HL-60/S4 treated with retinoic acid at 250 ng/mL for 4 days and 3 days (cell line): ENCODE results near the gene COMMD4.

Source experiments
- in situ Hi-C: fragments of 300-500 bp; cut with MboI; formaldehyde crosslinking; loops from 2 replicates; pipeline ENCODE4 v1.7.0; 2022; ENCODE audit warnings: low sequenced_read_pairs

COMMD4 gene

DNA sequence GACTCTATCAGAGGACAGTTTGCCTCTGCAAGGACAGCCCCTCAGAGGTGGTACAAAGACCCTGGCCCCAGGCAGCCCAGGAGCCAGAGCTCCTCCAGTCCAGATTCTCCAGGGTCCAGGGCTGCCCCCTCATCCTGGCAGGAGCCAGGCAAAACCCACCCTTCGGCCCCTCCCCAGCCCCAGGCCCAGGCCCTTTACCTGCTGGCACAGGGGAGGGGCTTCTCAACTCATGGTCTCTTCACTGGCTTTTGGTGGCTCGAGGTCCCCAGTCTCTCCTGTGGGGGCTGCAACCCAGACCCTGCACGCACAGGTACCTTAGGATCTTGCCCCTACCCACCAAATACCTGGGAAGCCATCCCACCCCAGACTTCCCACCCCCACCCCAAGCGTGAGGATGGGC is 19.5 kb downstream of the COMMD4 start:
- in situ Hi-C loops, result no loop called here

DNA sequence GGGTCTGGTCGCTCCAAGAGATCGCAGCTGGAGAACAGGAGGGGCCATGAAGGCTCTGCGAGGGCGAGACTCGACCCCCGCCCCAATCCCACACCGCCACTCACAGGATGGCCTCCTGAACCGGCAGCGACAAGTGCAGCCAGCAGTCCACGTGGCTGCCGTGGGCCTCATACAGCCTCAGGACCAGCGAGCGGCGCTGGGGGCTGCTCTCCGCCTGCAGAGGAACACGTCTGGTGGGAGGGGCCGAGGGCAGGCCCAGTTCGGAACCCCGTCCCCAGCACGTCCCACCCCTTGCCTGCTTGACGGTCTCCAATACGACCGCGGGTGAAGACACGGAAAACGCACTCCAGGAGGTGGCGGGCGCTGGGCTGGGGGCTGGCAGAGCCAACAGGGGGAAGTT is 20.1 kb downstream of the COMMD4 start:
- in situ Hi-C loops, result no loop called here

DNA sequence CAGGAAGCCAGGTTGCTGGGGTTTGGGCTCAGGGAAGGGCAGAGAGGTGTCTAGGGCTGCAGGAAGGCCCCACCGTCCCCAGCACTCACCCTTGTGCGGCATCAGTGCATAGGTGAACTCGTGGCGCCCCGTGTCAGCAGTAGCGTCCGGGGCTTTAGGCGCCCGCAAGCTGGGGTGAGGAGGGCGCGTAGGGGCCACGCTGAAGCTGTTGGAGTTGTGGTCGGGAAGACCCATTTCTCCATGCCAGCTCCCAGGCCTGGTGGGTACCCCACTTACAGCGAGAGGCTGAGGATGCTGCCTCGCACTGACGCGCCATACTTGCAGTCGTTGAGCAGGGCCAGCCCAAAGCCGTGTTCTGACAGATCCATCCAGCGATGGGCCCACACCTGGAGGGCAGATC is 20.7 kb downstream of the COMMD4 start:
- in situ Hi-C loops, result no loop called here

DNA sequence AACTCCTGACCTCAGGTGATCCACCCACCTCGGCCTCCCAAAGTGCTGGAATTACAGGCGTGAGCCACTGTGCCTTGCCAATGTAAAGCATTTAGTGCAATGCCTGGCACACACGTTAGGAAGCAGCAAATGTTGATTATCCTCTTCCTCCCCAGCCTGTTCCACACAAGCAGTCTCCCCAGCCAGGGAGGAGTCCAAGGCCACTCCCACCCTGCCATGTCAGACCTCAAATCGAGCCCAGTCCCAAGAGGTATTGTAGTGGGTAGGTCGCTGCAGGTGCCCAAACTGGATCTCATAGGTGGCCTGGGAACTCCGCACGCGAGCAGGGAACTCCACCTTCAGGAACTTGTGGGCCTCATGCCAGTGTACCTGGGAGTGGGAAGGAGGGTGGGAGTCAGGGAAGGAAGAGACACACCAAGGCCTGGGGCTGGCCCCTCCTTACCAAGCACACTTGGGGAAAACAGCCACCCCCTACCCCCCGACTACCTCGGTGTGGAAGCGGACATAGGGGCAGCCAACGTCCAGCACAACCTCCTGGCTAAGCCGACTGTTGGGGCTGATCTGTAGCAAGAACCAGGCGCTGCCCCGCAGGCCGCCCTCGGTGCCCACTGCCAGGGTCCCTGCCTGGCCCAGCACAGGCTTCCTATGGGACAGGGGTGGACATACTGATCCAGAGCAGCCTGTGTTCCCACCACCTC is 22.3 kb downstream of the COMMD4 start:
- in situ Hi-C loops, result no loop called here

DNA sequence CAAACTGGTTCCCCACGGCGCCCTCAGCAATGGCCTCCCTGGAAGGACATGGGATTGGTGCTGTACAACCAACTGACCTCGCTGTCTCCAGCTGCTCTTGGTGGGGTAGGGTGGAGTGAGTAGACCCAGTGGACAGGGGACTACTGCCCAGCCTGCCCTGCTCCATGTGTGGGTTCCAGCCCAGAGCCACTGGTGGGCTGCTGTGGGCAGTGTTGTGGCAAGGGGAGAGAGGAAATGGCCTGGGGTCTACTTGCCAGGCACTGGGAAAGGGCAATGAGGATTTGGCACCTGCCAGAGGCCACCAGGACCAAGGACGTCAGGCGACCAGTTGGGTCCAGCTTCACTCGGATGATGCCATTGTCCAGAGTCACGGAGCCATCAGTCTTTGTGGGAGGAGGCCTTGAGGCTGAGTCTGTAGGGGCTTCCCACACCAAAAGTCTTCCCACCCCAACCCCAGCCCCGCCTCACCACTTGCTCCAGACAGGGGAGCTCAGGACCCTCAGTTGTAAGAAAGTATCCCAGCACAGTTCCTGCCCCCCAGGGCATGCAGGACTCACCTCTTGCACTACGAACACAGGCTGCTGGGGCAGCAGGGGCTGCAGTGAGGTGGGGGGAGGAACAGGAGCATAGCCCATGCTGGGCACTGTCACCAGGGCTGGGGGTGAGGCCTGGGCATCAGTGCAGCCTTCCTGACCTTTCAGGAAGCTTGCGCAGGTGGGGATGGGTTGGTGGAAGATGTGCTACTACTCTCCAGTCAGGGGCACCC is 23.1 kb downstream of the COMMD4 start:
- in situ Hi-C loops, result no loop called here

DNA sequence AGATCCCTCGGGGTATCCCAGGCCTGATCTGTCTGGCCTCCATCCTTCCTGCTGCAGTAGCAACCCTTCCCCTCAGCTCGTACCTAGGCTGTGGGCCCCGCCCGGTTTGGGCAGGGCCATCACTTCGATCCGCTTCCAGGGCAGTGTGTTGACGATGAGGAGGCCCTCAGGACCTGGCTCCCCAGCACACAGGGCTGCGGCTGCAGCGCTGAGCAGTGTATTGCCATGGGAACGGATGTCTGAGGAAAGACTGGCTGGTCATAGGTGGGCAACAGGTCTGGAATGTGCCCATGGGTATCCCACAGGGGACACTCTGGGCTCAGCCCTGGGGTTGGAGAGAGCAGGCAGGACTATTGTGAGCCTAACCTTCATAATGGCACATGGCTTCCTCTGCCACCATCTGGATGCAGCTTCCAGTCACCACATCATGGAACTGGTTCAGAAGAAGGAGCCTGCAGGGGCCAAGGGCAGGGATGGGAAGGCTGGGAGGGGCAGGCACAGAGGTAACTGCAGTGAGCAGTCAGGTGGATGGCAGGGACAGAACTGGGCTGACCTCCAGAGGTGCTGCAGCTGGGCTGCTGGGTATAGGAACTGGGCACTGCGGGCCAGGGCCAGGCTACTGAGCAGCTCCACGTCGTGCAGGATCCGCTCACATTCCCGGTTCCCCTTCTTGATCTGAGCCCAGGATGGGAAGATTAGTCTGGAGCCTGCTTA is 23.8 kb downstream of the COMMD4 start:
- in situ Hi-C loops, result no loop called here

- in situ Hi-C loops, result no loop called here
These were observed 24.5 kb downstream of the COMMD4 start for GRCh38 chr15:75360391-75360790.

DNA sequence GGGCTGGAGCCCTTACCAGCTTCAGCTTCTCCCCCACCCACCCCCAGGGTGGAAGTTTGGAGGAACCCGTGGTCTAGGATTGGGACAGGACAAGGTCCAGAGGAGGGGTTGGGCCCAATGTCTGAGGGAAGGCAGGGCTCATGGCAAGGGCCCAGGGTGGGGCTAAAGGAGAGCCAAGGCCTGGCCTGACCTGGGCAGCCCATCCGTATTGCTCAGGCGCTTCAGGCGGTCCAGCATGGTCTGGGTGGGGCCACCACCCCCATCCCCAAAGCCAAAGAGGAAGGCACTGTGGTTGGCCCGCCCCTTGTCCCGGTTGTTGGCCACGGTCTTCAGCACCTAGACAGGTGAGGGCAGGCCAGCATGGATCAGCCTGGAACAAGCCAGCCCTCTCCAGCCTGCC is 25.0 kb downstream of the COMMD4 start:
- in situ Hi-C loops, result no loop called here

DNA sequence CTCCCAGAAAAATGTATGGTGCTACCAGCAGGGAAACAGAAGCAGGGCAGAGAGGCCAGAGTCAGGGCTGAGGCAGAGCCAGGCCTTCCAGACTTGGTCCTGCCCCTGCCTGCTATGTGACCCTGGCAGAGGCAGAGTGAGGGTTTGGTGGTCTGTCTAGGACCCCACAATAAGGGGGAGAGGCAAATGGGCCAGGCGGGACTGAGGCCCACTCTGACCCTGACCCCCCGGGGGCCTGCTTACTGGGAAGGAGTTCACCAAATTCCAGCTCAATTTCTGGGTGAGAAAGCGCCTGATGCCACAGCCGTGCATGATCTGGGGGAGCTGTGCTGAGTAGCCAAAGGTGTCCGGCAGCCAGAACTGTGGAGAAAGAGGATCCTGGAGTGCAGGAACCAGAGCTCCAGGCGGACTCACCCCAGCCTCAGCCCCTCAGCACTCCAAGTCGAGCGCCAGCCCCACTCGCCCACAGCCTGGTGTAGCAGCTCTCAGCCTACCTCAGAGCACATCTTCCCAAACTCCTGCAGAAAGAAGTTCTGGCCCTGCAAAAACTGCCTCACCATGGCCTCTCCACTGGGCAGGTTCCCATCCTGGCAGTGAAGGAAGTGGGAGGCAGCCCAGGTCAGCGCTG is 25.6 kb downstream of the COMMD4 start:
- in situ Hi-C loops, result no loop called here

- in situ Hi-C loops, result no loop called here
These were observed 26.3 kb downstream of the COMMD4 start for GRCh38 chr15:75361989-75362641.

GRCh38 chr15:75362642-75363249 is 26.9 kb downstream of the COMMD4 start:
- in situ Hi-C loops, result no loop called here

DNA sequence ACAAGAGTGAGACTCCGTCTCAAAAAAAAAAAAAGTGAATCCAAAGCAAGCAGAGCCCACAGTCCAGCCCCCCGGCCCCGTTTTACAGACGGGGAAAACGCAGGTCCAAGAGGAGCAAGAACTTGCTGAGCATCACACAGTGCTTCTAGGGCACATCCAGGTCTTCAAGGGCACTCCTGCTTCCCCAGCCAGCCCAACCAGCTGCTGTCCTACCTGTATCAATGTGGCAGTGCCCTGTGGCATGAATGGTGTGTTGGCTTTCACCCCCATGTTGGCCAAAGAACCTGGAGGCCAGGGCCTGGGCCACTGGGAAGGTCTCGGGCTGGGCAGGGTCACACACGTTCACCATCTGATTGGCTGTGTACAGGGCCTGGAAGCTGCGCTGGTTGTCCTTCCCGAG is 27.9 kb downstream of the COMMD4 start:
- in situ Hi-C loops, result no loop called here

DNA sequence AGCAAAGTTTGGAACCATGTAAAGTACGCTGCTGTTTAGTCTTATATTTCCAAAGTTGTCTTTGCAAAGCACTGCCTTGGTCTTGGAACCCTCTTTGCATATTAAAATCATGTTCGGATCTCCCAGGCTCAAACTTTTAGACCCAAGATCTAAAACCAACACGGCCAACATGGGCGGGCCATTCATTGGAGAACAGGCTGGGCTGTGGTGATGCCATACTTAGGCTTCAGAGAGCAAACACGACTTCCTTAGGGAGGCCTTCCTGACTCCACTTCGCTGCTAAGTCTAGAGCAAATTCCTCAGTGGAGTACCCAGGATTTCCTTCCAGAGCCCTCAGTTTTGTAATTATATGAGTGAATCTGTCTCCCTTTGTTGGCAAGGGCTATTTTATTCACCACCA is 29.0 kb downstream of the COMMD4 start:
- in situ Hi-C loops, result no loop called here

GRCh38 chr15:75366163-75366562 is 30.3 kb downstream of the COMMD4 start:
- in situ Hi-C loops, result no loop called here

- in situ Hi-C loops, result no loop called here
These were observed 31.1 kb downstream of the COMMD4 start for GRCh38 chr15:75367006-75367405.

DNA sequence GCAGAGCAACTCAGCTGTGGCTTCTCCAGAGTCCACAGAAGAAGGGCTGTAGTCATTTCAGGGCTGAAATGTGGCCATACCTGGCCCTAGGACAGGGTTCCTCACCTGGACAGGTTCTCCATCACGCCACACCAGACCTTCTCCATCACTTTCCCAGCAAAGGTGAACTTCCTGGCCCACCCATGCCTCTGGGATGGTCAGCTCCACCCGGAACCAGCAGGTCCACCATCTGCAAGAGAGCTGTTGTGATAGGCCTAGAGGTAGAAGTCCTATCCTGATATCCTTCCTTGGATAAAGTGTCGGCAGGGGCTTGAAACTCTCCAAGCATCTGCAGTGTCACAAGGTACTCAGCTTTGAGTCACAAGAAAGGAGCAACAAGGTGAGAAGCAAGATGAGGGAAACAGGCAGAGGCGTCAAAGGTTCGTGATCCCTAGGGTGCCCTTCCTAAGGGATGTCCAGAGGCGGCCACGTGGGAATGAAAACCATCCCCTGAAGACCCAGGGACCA is 31.6 kb downstream of the COMMD4 start:
- in situ Hi-C loops, result no loop called here

DNA sequence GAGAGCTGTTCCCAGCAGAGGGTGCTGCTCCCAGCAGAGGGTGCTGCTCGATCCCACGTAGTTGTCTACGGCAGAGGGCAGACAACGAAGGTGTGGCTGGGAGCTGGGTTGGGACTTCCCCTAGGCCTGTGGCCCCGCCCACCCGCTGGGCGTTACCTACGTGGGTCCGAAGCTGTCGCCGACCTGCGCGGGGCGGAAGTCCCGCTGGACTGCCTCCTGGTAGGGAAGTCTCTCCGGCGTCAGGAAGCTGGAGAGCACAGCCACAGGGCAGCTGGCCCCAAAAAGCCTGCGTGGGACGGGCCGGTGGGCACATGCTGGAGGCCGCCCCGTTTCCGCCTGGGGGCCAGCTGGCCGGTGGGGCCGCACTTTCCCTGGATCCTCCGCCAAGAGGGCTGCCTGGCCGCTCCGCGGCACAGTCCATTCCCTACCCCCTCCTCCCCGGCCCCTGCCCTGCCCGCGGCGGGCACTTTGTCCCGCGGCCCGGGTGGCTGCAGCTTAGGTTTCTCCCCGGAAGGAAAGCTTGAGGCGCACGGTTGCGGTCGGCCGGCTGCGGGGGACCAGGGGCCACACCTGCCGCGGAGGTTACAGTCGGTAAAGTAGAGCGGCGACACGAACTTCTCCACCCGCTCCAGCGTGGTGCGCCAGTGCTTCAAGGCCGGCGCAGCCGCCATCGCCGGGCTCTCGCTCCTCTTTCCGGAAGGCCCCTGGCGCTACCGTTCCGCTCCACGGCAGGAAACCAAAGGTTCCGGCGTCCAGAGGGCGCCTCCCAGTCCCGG is 32.2 kb downstream of the COMMD4 start, which contains the start of gene MAN2C1:
TSS of gene MAN2C1 (minus strand) at position 695 of the 776 bp plus-strand sequence. CDS start at position 671, 24 bp downstream.
- in situ Hi-C loops, result no loop called here

GRCh38 chr15:75368689-75369239 is 32.9 kb downstream of the COMMD4 start:
- in situ Hi-C loops, result no loop called here
